GM12878 (cell line): ENCODE results near the gene IL17B. TPM values are rescaled to one million over a fixed set of nuclear protein-coding genes. Genes with fewer than 3 reads are reported as not detected.
A peak's percentile ranks its signal among the peaks of the same experiment; 100 is the strongest.

Source experiments
- CBFB ChIP-seq: IDR thresholded peaks from 2 replicates; pipeline ENCODE4 v1.6.1; 2016; ENCODE audit warnings: antibody characterized with exemption, low read depth
- MYB ChIP-seq: fragments of 150-350 bp; IDR thresholded peaks from 2 replicates; pipeline ENCODE4 v1.6.1; 2014; ENCODE audit warnings: mild to moderate bottlenecking, low read depth, low read length, borderline replicate concordance
- TCF12 ChIP-seq: IDR thresholded peaks from 2 replicates; pipeline ENCODE4 v1.6.1; 2011; ENCODE audit warnings: low read depth, mild to moderate bottlenecking, low read length
- microRNA counts: library from miRNA; unstranded; fragments of <30 nt; microRNA quantifications from one replicate; lab custom pipeline; 2016
- polyA plus RNA-seq, 11 experiments: library from polyadenylated mRNA; depleted of rRNA in 4 of 11; unstranded in 6 of 11; stranded (reverse) in 5 of 11; fragments of >200 nt; fragmentation: Nextera tagmentation in 4 of 11; fragmentation: Illumina TruSeq in 1 of 11; extraction: Ambion mirVana in 4 of 11; extraction: Trizol in 1 of 11; gene quantifications; 1 replicate in 1 of 11; 2 replicates in 10 of 11; pipeline versions ENCODE4 v1.2.1 to v1.2.3, GENCODE V29; 2011 to 2016; ENCODE audit warnings: inconsistent platforms in 2 of 11, missing spikeins in 2 of 11, low read depth in 1 of 11
- total RNA-seq, 4 experiments: library from RNA; depleted of rRNA in 3 of 4; stranded (reverse); fragments of >200 nt in 3 of 4; fragmentation: Illumina TruSeq in 1 of 4; extraction: Trizol in 1 of 4; gene quantifications; 2 replicates each; pipeline versions ENCODE4 v1.2.1 to v1.2.3, GENCODE V29; 2013 to 2021
- TF ChIP-seq, protein P1 (sequence below): fragments of 450-650 bp; IDR thresholded peaks from 2 replicates; pipeline ENCODE4 v1.6.1; 2017; ENCODE audit warnings: mild to moderate bottlenecking, low read depth, inconsistent platforms; ENCODE audit not compliant: poor library complexity, severe bottlenecking

IL17B gene
- total and polyA plus RNA-seq, 10 of the 15 experiments (the other 5 are each of a cell fraction or from before 2014, with no cell fraction given): not detected

DNA sequence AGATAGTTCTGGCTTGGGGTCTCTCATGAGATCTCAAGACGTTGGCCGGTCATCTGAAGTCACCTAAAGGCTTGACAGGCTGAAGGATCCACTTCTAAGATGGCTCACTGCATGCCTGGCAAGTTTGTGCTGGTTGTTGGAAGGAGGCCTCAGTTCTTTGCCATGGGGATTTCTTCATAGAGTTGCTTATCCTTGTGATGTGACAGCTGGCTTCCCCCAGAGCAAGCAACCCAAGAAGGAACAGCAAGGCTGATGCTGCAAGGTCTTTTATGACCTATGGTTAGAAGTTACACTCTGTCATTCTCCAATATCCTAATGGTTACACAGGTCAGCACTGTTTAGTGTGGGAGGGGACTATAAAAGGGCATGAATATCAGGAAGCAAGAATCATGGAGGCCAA lies 54.5 kb downstream of the IL17B start (continued):
- TF ChIP-seq MYB (no peak), TCF12 (no peak), CBFB (no peak)
- TF ChIP-seq, protein P1, sequence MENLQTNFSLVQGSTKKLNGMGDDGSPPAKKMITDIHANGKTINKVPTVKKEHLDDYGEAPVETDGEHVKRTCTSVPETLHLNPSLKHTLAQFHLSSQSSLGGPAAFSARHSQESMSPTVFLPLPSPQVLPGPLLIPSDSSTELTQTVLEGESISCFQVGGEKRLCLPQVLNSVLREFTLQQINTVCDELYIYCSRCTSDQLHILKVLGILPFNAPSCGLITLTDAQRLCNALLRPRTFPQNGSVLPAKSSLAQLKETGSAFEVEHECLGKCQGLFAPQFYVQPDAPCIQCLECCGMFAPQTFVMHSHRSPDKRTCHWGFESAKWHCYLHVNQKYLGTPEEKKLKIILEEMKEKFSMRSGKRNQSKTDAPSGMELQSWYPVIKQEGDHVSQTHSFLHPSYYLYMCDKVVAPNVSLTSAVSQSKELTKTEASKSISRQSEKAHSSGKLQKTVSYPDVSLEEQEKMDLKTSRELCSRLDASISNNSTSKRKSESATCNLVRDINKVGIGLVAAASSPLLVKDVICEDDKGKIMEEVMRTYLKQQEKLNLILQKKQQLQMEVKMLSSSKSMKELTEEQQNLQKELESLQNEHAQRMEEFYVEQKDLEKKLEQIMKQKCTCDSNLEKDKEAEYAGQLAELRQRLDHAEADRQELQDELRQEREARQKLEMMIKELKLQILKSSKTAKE: no peak

MicroRNA genes within 50 kb of the gene (microRNA counts, 767-probe panel; counts per million panel counts)
- 2,139 counts per million, percentile 78 among the panel's probes with 10 or more counts for microRNA hsa-miR-143-3p (lab: Ali Mortazavi, UCI)

Other genes with a start within 250 kb of the IL17B start
- gene ABLIM3, start 237.8 kb downstream of the IL17B start, total RNA-seq (2014; rRNA removed): not detected in 2 replicates
- not detected in 2 replicates for gene ABLIM3, start 237.8 kb downstream of the IL17B start, total RNA-seq (2014; rRNA removed; fragmentation: Illumina TruSeq; extraction: Trizol)
- gene ABLIM3, start 237.8 kb downstream of the IL17B start, total RNA-seq (2021): 0.13 TPM in 1 of 2 replicates, not detected in the other
- not detected in 2 replicates for gene ABLIM3, start 237.8 kb downstream of the IL17B start, polyA plus RNA-seq (2011; rRNA removed)
- not detected in 2 replicates for gene ABLIM3, start 237.8 kb downstream of the IL17B start, polyA plus RNA-seq (2014; fragmentation: Illumina TruSeq; extraction: Trizol)
- not detected for gene ABLIM3, start 237.8 kb downstream of the IL17B start, polyA plus RNA-seq (2014; fragmentation: Nextera tagmentation; extraction: Ambion mirVana)
- gene ABLIM3, start 237.8 kb downstream of the IL17B start, polyA plus RNA-seq (2014; rRNA removed): 0.03 TPM in 1 of 2 replicates, not detected in the other
- gene ABLIM3, start 237.8 kb downstream of the IL17B start, polyA plus RNA-seq (2016; fragmentation: Nextera tagmentation; extraction: Ambion mirVana): not detected
- not detected in 2 replicates for gene AFAP1L1, start 107.4 kb downstream of the IL17B start, total RNA-seq (2014; rRNA removed)
- gene AFAP1L1, start 107.4 kb downstream of the IL17B start, total RNA-seq (2014; rRNA removed; fragmentation: Illumina TruSeq; extraction: Trizol): not detected in 2 replicates
- gene AFAP1L1, start 107.4 kb downstream of the IL17B start, total RNA-seq (2021): not detected in 2 replicates
- not detected in 2 replicates for gene AFAP1L1, start 107.4 kb downstream of the IL17B start, polyA plus RNA-seq (2011; rRNA removed)
- not detected in 2 replicates for gene AFAP1L1, start 107.4 kb downstream of the IL17B start, polyA plus RNA-seq (2014; fragmentation: Illumina TruSeq; extraction: Trizol)
- under 1 TPM in 1 of 2 experiments, not detected in 1; 0.11 TPM for gene AFAP1L1, start 107.4 kb downstream of the IL17B start, polyA plus RNA-seq (2014; fragmentation: Nextera tagmentation; extraction: Ambion mirVana)
- gene AFAP1L1, start 107.4 kb downstream of the IL17B start, polyA plus RNA-seq (2014; rRNA removed): not detected in 2 replicates
- not detected for gene AFAP1L1, start 107.4 kb downstream of the IL17B start, polyA plus RNA-seq (2016; fragmentation: Nextera tagmentation; extraction: Ambion mirVana)
- gene GRPEL2, start 33.8 kb downstream of the IL17B start, total RNA-seq (2014; rRNA removed): 17.3 and 21.5 TPM in 2 replicates
- gene GRPEL2, start 33.8 kb downstream of the IL17B start, total RNA-seq (2014; rRNA removed; fragmentation: Illumina TruSeq; extraction: Trizol): 15.5 and 16.8 TPM in 2 replicates
- gene GRPEL2, start 33.8 kb downstream of the IL17B start, total RNA-seq (2021): 16.8 and 19.7 TPM in 2 replicates
- 20.2 and 28.1 TPM in 2 replicates for gene GRPEL2, start 33.8 kb downstream of the IL17B start, polyA plus RNA-seq (2011; rRNA removed)
- gene GRPEL2, start 33.8 kb downstream of the IL17B start, polyA plus RNA-seq (2014; fragmentation: Illumina TruSeq; extraction: Trizol): 13.7 and 16.3 TPM in 2 replicates
- 1 to 10 TPM; 4.4 to 7.6 TPM for gene GRPEL2, start 33.8 kb downstream of the IL17B start, polyA plus RNA-seq (2014; fragmentation: Nextera tagmentation; extraction: Ambion mirVana)
- gene GRPEL2, start 33.8 kb downstream of the IL17B start, polyA plus RNA-seq (2014; rRNA removed): 10.2 and 10.4 TPM in 2 replicates
- 10 to 100 TPM; 12.5 to 14.5 TPM for gene GRPEL2, start 33.8 kb downstream of the IL17B start, polyA plus RNA-seq (2016; fragmentation: Nextera tagmentation; extraction: Ambion mirVana)
- 12.4 and 13.4 TPM in 2 replicates for gene PCYOX1L, start 21.2 kb downstream of the IL17B start, total RNA-seq (2014; rRNA removed)
- 10.3 and 10.5 TPM in 2 replicates for gene PCYOX1L, start 21.2 kb downstream of the IL17B start, total RNA-seq (2014; rRNA removed; fragmentation: Illumina TruSeq; extraction: Trizol)
- 13.4 and 13.5 TPM in 2 replicates for gene PCYOX1L, start 21.2 kb downstream of the IL17B start, total RNA-seq (2021)
- 8.0 and 9.6 TPM in 2 replicates for gene PCYOX1L, start 21.2 kb downstream of the IL17B start, polyA plus RNA-seq (2011; rRNA removed)
- 12.6 and 15.4 TPM in 2 replicates for gene PCYOX1L, start 21.2 kb downstream of the IL17B start, polyA plus RNA-seq (2014; fragmentation: Illumina TruSeq; extraction: Trizol)
- gene PCYOX1L, start 21.2 kb downstream of the IL17B start, polyA plus RNA-seq (2014; fragmentation: Nextera tagmentation; extraction: Ambion mirVana): 1 to 10 TPM; 2.9 to 5.4 TPM
- gene PCYOX1L, start 21.2 kb downstream of the IL17B start, polyA plus RNA-seq (2014; rRNA removed): 14.6 and 14.8 TPM in 2 replicates
- 10 to 100 TPM; 15.3 to 17.0 TPM for gene PCYOX1L, start 21.2 kb downstream of the IL17B start, polyA plus RNA-seq (2016; fragmentation: Nextera tagmentation; extraction: Ambion mirVana)
- 146 and 155 TPM in 2 replicates for gene CSNK1A1, start 172.1 kb upstream of the IL17B start, total RNA-seq (2014; rRNA removed)
- 126 and 134 TPM in 2 replicates for gene CSNK1A1, start 172.1 kb upstream of the IL17B start, total RNA-seq (2014; rRNA removed; fragmentation: Illumina TruSeq; extraction: Trizol)
- gene CSNK1A1, start 172.1 kb upstream of the IL17B start, total RNA-seq (2021): 138 and 143 TPM in 2 replicates
- 132 and 184 TPM in 2 replicates for gene CSNK1A1, start 172.1 kb upstream of the IL17B start, polyA plus RNA-seq (2011; rRNA removed)
- 107 and 127 TPM in 2 replicates for gene CSNK1A1, start 172.1 kb upstream of the IL17B start, polyA plus RNA-seq (2014; fragmentation: Illumina TruSeq; extraction: Trizol)
- gene CSNK1A1, start 172.1 kb upstream of the IL17B start, polyA plus RNA-seq (2014; fragmentation: Nextera tagmentation; extraction: Ambion mirVana): 10 to 100 TPM; 53.3 to 62.0 TPM
- 104 and 106 TPM in 2 replicates for gene CSNK1A1, start 172.1 kb upstream of the IL17B start, polyA plus RNA-seq (2014; rRNA removed)
- 100 to 1,000 TPM; 134 to 147 TPM for gene CSNK1A1, start 172.1 kb upstream of the IL17B start, polyA plus RNA-seq (2016; fragmentation: Nextera tagmentation; extraction: Ambion mirVana)
- gene ARHGEF37, start 202.2 kb upstream of the IL17B start, total RNA-seq (2014; rRNA removed): 0.49 and 0.62 TPM in 2 replicates
- 0.85 and 0.97 TPM in 2 replicates for gene ARHGEF37, start 202.2 kb upstream of the IL17B start, total RNA-seq (2014; rRNA removed; fragmentation: Illumina TruSeq; extraction: Trizol)
- 1.1 and 1.2 TPM in 2 replicates for gene ARHGEF37, start 202.2 kb upstream of the IL17B start, total RNA-seq (2021)
- 0.29 and 0.52 TPM in 2 replicates for gene ARHGEF37, start 202.2 kb upstream of the IL17B start, polyA plus RNA-seq (2011; rRNA removed)
- gene ARHGEF37, start 202.2 kb upstream of the IL17B start, polyA plus RNA-seq (2014; fragmentation: Illumina TruSeq; extraction: Trizol): 0.60 and 0.65 TPM in 2 replicates
- gene ARHGEF37, start 202.2 kb upstream of the IL17B start, polyA plus RNA-seq (2014; fragmentation: Nextera tagmentation; extraction: Ambion mirVana): under 1 TPM; 0.16 to 0.23 TPM
- gene ARHGEF37, start 202.2 kb upstream of the IL17B start, polyA plus RNA-seq (2014; rRNA removed): 0.58 and 0.63 TPM in 2 replicates
- 1 to 10 TPM in 1 of 2 experiments, under 1 TPM in 1; 0.78 to 1.1 TPM for gene ARHGEF37, start 202.2 kb upstream of the IL17B start, polyA plus RNA-seq (2016; fragmentation: Nextera tagmentation; extraction: Ambion mirVana)